Activated CD4-positive, alpha-beta T cell treated with anti-CD3 and anti-CD28 coated beads for 36 hours (primary cell): ENCODE data around the gene YBX1. TPM values are rescaled to one million over a fixed set of nuclear protein-coding genes. Genes with fewer than 3 reads are reported as not detected.
A peak's percentile ranks its signal among the peaks of the same experiment; 100 is the strongest.
"Not testable (repeated sequence)": the region's sequence is repeated elsewhere in the genome, so short reads cannot be mapped to it uniquely, and the experiment has no call there.

Source experiments
- ATAC-seq: fragments of 200-7000 bp; cut with Tn5 transposase; one replicate; pipeline ENCODE4 v1.10.0; 2021; ENCODE audit warnings: mild to moderate bottlenecking, moderate library complexity
- CTCF ChIA-PET: fragments of 350-600 bp; sonication (Branson Sonifier 250); formaldehyde crosslinking; loops from one replicate; lab custom pipeline; 2021; ENCODE audit warnings: antibody characterized with exemption; lab: Charles Lee
- POLR2A ChIA-PET: fragments of 350-600 bp; sonication (Branson Sonifier 250); formaldehyde crosslinking; loops from one replicate; lab custom pipeline; 2021; ENCODE audit warnings: antibody characterized with exemption, inconsistent platforms; lab: Charles Lee
- DNase-seq: peaks from one replicate; pipeline ENCODE4 v3.0.0-alpha.2; 2020
- H3K27ac Mint-ChIP-seq: one replicate; pipeline ENCODE4 v1.8.0; 2021; ENCODE audit warnings: mixed read lengths
- H3K27me3 Mint-ChIP-seq: one replicate; pipeline ENCODE4 v1.8.0; 2021; ENCODE audit warnings: mixed read lengths
- H3K36me3 Mint-ChIP-seq: one replicate; pipeline ENCODE4 v1.8.0; 2021; ENCODE audit warnings: low read depth, mixed read lengths
- H3K4me1 Mint-ChIP-seq: one replicate; pipeline ENCODE4 v1.8.0; 2021; ENCODE audit warnings: mixed read lengths
- H3K4me3 Mint-ChIP-seq: one replicate; pipeline ENCODE4 v1.8.0; 2021; ENCODE audit warnings: mild to moderate bottlenecking, moderate library complexity, mixed read lengths
- H3K9me3 Mint-ChIP-seq: one replicate; pipeline ENCODE4 v1.8.0; 2021; ENCODE audit warnings: low read depth, mixed read lengths
- intact Hi-C, 2 experiments: fragments of 100-400 bp; cut with DNase I in 1 of 2; cut with micrococcal nuclease in 1 of 2; formaldehyde crosslinking; loops; one replicate each; pipeline versions ENCODE4 v1.14.2 to v1.15.1; 2022 to 2024; cut with DNase I, micrococcal nuclease
- total RNA-seq, 2 experiments: library from RNA; stranded (reverse); gene quantifications; one replicate each; pipeline ENCODE4 v1.2.3, GENCODE V29; 2021

YBX1 gene
- total RNA-seq, 2 experiments from 2014 or later, result 1,224 to 1,435 TPM

DNA sequence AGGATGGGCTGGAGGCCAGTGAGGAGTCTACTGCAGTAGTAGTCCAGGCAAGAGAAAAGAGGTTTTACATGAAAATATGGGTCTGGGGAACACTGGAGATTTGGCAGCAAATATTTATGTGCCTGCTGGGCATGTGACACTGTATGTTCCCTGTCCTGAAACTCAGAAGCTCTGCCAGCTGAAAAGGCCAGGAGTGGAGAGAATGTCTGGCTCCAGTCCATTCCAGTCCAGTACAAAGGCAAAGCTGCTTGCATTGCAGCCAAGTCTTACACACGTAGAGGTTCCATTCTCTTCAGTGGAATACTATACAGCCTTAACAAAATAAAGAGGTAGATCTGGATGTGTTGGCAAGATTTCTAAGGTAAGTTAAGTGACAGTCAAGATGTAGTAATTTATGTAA, 7.5 kb upstream of the YBX1 start:
- ChIA-PET CTCF (interaction anchor here (1.3 kb wide), 1 partner anchor 14 kb away, joined by 4 read pairs; no protein-coding TSS in a partner anchor), POLR2A (no interaction called here)
- no peaks in the 10 kb centered on the region for H3K27me3 Mint-ChIP-seq
- no peak overlapping the region for H3K27ac Mint-ChIP-seq
- no peak overlapping the region for H3K4me3 Mint-ChIP-seq
- H3K36me3 Mint-ChIP-seq, result peaks cover 30% of the 10 kb centered on the region
- no peaks in the 10 kb centered on the region for H3K4me1 Mint-ChIP-seq
- DNase-seq (no peak), ATAC-seq (no peak)
- no peaks in the 10 kb centered on the region for H3K9me3 Mint-ChIP-seq
- intact Hi-C loops, result no loop called here

DNA sequence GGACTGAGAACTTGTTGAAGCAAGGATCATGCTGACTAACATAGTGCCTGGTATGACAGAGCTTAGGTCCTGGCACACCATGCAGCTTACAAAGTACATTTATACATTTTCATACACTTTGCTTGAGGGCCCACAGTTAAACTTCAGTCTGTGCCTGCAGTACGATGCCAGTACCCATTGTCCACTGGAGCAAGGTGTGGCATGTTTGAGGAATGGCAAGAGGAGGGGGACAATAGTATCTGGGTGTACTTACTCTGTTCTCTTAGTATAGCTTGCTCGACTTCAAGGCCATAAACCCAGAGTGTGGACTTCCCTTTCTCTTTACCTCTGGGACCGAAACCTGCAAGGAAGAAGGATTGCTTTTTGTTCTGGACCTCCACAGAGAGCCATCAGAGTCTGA, 6.8 kb upstream of the YBX1 start:
- H3K4me1 Mint-ChIP-seq, result peaks cover 6% of the 10 kb centered on the region
- no peaks in the 10 kb centered on the region for H3K27me3 Mint-ChIP-seq
- H3K9me3 Mint-ChIP-seq, result no peaks in the 10 kb centered on the region
- H3K4me3 Mint-ChIP-seq, result no peak overlapping the region
- H3K27ac Mint-ChIP-seq, result no peak overlapping the region
- POLR2A ChIA-PET, result interaction anchor here (0.5 kb wide), 1 partner anchor 26 kb away, joined by 3 read pairs; no protein-coding TSS in a partner anchor
- no peak for ATAC-seq
- peaks cover 27% of the 10 kb centered on the region for H3K36me3 Mint-ChIP-seq
- intact Hi-C loops, result no loop called here
- CTCF ChIA-PET, result interaction anchor here (0.6 to 1.3 kb wide), 2 partner anchors 15 to 1451 kb away, joined by 3 to 4 read pairs; no protein-coding TSS in a partner anchor
- DNase-seq, result no peak

DNA sequence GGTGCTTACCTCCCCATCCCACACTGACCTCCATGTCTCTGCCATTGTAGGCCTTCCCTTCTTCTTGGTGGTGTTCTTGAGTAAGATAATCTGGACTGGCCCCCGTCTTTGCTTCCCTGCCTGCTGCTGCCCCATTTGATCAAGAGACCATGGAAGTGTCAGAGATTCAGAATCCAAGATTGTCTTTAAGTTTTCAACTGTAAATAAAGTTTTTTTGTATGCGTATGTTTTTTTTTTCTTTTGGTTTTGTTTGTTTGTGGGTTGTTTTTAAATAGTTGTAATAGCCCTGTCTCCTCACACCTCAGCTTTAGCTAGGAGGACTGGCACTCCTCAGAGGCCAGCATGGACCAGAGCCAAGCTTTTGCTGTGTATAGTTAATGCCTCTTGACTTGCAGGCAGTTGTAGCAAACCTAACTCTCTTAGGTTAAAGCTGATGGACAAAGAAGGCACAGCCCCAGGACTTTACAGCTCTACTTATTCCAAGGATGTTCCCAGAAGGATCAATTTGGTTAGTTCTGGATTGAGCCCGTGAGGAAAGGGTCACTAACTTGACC, 5.6 kb upstream of the YBX1 start:
- no peak overlapping the region for H3K4me3 Mint-ChIP-seq
- peaks cover 14% of the 10 kb centered on the region for H3K4me1 Mint-ChIP-seq
- intact Hi-C loops, result no loop called here
- no peaks in the 10 kb centered on the region for H3K9me3 Mint-ChIP-seq
- ATAC-seq, result no peak
- no peak for DNase-seq
- H3K27me3 Mint-ChIP-seq, result no peaks in the 10 kb centered on the region
- no peak overlapping the region for H3K27ac Mint-ChIP-seq
- CTCF ChIA-PET, result no interaction called here
- POLR2A ChIA-PET, result no interaction called here
- H3K36me3 Mint-ChIP-seq, result peaks cover 25% of the 10 kb centered on the region

DNA sequence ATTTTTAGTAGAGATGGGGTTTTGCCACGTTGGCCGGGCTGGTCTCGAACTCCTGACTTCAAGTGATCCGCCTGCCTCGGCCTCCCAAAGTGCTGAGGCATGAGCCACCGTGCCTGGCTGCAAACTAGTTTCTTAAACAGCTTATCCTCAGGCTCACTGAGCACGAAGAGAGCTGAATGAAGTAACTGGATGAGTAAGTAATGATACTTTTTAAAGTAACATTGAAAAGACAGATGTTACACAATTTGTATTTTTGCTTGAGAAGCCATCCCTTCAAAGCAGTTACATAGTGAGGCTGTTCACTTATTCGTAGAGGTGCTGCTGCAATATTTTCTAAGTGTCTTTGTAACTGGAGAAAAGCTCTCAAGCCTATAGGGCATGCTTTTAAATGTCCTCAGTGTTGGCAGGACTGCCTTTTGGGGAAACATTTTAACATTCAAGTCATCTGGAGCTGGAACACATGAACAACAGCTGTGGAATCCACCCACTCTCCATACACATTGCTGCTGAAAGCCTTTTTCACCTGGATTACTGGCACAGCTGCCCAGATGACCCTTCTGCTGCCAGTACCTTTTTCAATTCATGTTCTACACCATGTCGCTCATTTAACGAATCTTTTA, 2.7 kb upstream of the YBX1 start:
- ATAC-seq (no peak), DNase-seq (no peak)
- Mint-ChIP-seq H3K27me3 (no peaks in the 10 kb centered on the region), H3K4me1 (peaks cover 19% of the 10 kb centered on the region), H3K36me3 (peaks cover 32% of the 10 kb centered on the region), H3K9me3 (no peaks in the 10 kb centered on the region), H3K27ac (no peak overlapping the region), H3K4me3 (no peak overlapping the region)
- intact Hi-C loops, result no loop called here
- CTCF ChIA-PET, result interaction anchor here (0.6 to 1.8 kb wide), 5 partner anchors 11 to 22 kb away, joined by 3 to 5 read pairs (median 4); partner anchors contain the start of gene PPIH
- POLR2A ChIA-PET, result interaction anchor here (0.6 to 1.0 kb wide), 5 partner anchors 10 to 21 kb away, joined by 3 to 5 read pairs (median 3); partner anchors contain the start of gene PPIH

DNA sequence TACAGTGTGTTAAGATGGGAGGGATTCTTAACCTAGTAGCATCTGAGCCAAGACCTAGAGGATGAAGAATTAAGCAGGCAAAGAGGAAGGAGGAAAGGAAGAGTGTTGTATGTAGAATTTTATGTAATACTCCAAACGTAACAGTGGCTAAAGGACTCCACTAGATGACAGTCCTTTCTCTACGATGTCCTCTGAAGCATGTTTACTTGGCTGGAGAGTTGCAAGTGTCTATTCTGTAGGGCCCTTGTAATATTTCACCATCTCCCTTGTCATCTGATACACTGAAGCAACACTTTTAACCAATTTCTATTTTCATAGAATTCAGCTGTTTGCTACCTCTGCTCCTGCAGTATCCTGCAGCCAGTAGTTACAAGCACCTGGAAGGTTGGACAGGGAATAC, 2.2 kb upstream of the YBX1 start:
- intact Hi-C loops, result loop anchor here (5.0 to 10.0 kb wide), 3 partner anchors 345 to 1015 kb away; partner anchors contain the start of genes ELOVL1 (in 1 of the 2) and FOXJ3 (in 1 of the 2)
- CTCF ChIA-PET, result interaction anchor here (0.7 to 1.8 kb wide), 4 partner anchors 10 to 102 kb away, joined by 3 to 5 read pairs (median 4); partner anchors contain the start of gene PPIH
- H3K36me3 Mint-ChIP-seq, result peaks cover 32% of the 10 kb centered on the region
- no peak for ATAC-seq
- no peak for DNase-seq
- H3K4me3 Mint-ChIP-seq, result peak overlapping the region; percentile 85
- H3K27ac Mint-ChIP-seq, result no peak overlapping the region
- H3K27me3 Mint-ChIP-seq, result no peaks in the 10 kb centered on the region
- peaks cover 25% of the 10 kb centered on the region for H3K4me1 Mint-ChIP-seq
- POLR2A ChIA-PET, result interaction anchor here (0.6 to 0.9 kb wide), 2 partner anchors 12 to 22 kb away, joined by 3 read pairs; partner anchors contain the start of gene PPIH
- H3K9me3 Mint-ChIP-seq, result no peaks in the 10 kb centered on the region

DNA sequence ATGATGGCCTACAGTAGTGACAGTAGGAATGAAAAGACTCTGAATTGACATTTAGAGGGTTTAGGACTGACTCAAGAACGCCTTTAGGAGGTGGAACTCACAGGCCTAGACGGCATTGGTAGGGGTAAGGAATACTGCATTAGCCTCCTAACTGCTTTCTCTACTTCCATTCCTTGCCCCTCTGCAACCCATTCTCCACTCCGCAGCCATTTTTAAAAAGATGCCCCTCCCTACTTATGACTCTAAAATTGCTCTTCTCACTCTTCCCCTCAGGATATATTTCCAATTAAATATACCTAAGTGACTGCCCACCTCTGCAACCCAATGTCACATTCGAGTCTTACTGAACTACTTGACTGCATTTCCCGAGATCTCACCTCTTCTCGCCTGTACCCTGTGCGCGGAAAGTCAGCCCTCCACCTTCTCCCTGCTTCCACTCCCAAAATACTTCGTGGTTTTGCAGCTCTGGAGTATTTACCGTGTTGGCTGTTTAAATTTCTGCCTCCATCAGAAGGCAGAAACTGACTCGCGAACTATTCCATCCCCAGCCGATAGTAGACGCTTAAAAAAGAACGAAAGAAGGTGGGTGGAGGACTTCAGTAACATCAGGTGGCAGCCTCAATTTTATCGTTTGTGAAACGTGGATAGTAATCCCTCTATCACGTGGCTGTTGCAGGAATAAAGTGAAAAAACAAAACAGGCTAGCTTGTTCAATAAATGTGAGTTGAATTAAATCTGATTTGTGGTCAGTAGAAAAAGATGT, 1.1 kb upstream of the YBX1 start:
- peaks cover 33% of the 10 kb centered on the region for H3K4me1 Mint-ChIP-seq
- DNase-seq (peak; percentile 27), ATAC-seq (no peak)
- H3K4me3 Mint-ChIP-seq, result peak overlapping the region; percentile 85
- CTCF ChIA-PET, result interaction anchor here (0.7 to 2.0 kb wide), 6 partner anchors 9 to 24 kb away, joined by 3 to 5 read pairs (median 4); partner anchors contain the start of gene PPIH
- H3K36me3 Mint-ChIP-seq, result peaks cover 32% of the 10 kb centered on the region
- peak overlapping the region; percentile 97 for H3K27ac Mint-ChIP-seq
- H3K9me3 Mint-ChIP-seq, result no peaks in the 10 kb centered on the region
- no peaks in the 10 kb centered on the region for H3K27me3 Mint-ChIP-seq
- intact Hi-C loops, result loop anchor here (5.0 to 10.0 kb wide), 3 partner anchors 346 to 1016 kb away; partner anchors contain the start of genes ELOVL1 (in 1 of the 2) and FOXJ3 (in 1 of the 2)
- POLR2A ChIA-PET, result interaction anchor here (0.9 to 4.3 kb wide), 4 partner anchors 10 to 347 kb away, joined by 3 to 21 read pairs (median 3); partner anchors contain the start of genes C1orf50, P3H1 and PPIH

DNA sequence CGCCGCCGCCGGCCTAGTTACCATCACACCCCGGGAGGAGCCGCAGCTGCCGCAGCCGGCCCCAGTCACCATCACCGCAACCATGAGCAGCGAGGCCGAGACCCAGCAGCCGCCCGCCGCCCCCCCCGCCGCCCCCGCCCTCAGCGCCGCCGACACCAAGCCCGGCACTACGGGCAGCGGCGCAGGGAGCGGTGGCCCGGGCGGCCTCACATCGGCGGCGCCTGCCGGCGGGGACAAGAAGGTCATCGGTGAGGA, 193 bp downstream of the YBX1 start:
- not testable (repeated sequence) for H3K27me3 Mint-ChIP-seq, DNase-seq, H3K9me3 Mint-ChIP-seq
- intact Hi-C loops, result loop anchor here (1.0 to 10.0 kb wide), 15 partner anchors 24 to 1018 kb away; partner anchors contain the start of genes FOXJ3 (in 2 of the 2), PPCS (in 2 of the 2), ZMYND12 (in 2 of the 2) and C1orf50 (in 1 of the 2)
- H3K4me1 Mint-ChIP-seq, result peaks cover 45% of the 10 kb centered on the region
- peak overlapping the region; percentile 85 for H3K4me3 Mint-ChIP-seq
- ATAC-seq, result peak; percentile 5
- peaks cover 39% of the 10 kb centered on the region for H3K36me3 Mint-ChIP-seq
- POLR2A ChIA-PET, result interaction anchor here (0.6 to 4.3 kb wide), 10 partner anchors 10 to 712 kb away, joined by 3 to 21 read pairs (median 4); partner anchors contain the start of genes C1orf50, P3H1 and PPIH
- CTCF ChIA-PET, result interaction anchor here (0.9 to 2.0 kb wide), 7 partner anchors 8 to 84 kb away, joined by 3 to 5 read pairs (median 3); partner anchors contain the start of genes P3H1 and PPIH
- peak overlapping the region; percentile 97 for H3K27ac Mint-ChIP-seq

DNA sequence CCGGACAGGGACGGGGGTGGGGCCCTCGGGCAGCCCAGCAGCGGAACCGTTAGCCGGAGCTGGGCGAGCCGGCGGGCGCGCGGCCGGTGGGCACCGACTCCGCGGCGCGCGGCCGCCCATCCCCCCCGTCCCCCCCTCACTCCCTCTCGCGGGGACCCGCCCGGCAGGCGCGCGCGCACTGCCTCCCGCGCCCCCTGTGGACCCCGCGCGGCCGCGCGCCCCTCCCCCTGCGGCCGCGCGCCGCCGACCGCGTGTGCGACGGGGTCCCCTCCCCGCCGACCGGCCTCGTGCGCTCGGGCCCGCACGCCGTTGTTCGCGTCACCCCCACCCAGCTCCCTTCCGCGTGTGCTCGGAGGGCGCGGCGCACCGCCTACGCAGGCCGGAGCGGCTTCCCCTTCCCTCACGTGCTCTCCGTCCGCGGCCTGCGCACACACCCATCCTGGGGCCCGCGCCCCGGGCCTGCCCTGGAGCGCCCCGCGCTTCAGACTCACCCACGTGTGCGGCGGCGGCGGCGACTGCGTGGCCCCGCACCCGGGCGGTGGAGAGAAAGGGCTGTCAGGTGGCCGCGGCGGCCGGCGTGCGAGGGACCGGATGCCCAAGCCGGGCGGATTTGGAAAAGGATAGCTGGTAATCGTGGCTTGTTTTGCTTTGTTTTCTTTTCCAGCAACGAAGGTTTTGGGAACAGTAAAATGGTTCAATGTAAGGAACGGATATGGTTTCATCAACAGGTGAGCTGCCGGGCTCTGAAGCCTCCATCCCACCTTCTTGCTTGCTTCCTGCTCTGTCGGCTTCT, 717 bp downstream of the YBX1 start:
- ChIA-PET CTCF (interaction anchor here (0.6 to 2.0 kb wide), 10 partner anchors 8 to 107 kb away, joined by 3 to 7 read pairs (median 3); partner anchors contain the start of genes P3H1 and PPIH), POLR2A (interaction anchor here (0.6 to 4.3 kb wide), 12 partner anchors 10 to 712 kb away, joined by 3 to 21 read pairs (median 4); partner anchors contain the start of genes C1orf50, P3H1 and PPIH)
- H3K36me3 Mint-ChIP-seq, result peaks cover 45% of the 10 kb centered on the region

DNA sequence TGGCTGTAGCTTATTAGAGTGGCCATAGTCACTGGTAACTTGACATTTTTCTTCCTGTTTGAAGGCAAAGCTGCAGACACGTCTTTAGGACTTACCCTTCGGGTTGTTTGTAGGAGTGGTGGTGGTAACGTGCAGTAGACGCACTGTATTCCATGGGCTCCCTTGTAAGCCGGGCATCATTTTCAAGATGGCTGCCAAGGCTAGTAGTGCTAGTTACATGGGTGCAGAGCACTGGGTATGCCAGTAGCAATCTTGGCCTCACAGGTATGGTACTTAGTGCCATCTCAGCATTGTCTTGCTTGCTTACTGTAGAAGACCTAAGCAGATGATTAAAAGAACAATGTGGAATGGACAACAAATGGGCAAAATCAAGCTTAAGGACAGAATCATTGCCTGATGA, 1.9 kb downstream of the YBX1 start:
- ChIA-PET POLR2A (interaction anchor here (4.3 kb wide), 1 partner anchor 26 kb away, joined by 21 read pairs; the partner anchor contains the start of gene PPIH), CTCF (interaction anchor here (1.3 to 1.9 kb wide), 2 partner anchors 8 to 106 kb away, joined by 3 to 7 read pairs; no protein-coding TSS in a partner anchor)
- peak; percentile 38 for DNase-seq
- H3K27ac Mint-ChIP-seq, result peak overlapping the region; percentile 64
- intact Hi-C loops, result loop anchor here (5.0 to 10.0 kb wide), 3 partner anchors 349 to 1019 kb away; partner anchors contain the start of genes ELOVL1 (in 1 of the 2) and FOXJ3 (in 1 of the 2)
- no peaks in the 10 kb centered on the region for H3K27me3 Mint-ChIP-seq
- peaks cover 60% of the 10 kb centered on the region for H3K4me1 Mint-ChIP-seq
- H3K4me3 Mint-ChIP-seq, result peak overlapping the region; percentile 93
- ATAC-seq, result no peak
- no peaks in the 10 kb centered on the region for H3K9me3 Mint-ChIP-seq
- peaks cover 48% of the 10 kb centered on the region for H3K36me3 Mint-ChIP-seq

More for the DNA sequence above, 717 bp downstream of the YBX1 start:
- H3K9me3 Mint-ChIP-seq, result no peaks in the 10 kb centered on the region
- H3K27me3 Mint-ChIP-seq, result no peaks in the 10 kb centered on the region
- DNase-seq (peak; percentile 77), ATAC-seq (peak; percentile 12)
- peaks cover 50% of the 10 kb centered on the region for H3K4me1 Mint-ChIP-seq
- peak overlapping the region; percentile 93 for H3K4me3 Mint-ChIP-seq
- intact Hi-C loops, result loop anchor here (1.0 to 10.0 kb wide), 15 partner anchors 25 to 1018 kb away; partner anchors contain the start of genes FOXJ3 (in 2 of the 2), PPCS (in 2 of the 2), PPIH (in 2 of the 2) and ZMYND12 (in 2 of the 2)
- peak overlapping the region; percentile 89 for H3K27ac Mint-ChIP-seq
